Right hindlimb (tissue), 1 donor: ENCODE data around the gene SPATA2L.

Source experiments
- DNase-seq: peaks from one replicate; pipeline ENCODE4 v3.0.0-alpha.2; 2018

The SPATA2L gene

DNA sequence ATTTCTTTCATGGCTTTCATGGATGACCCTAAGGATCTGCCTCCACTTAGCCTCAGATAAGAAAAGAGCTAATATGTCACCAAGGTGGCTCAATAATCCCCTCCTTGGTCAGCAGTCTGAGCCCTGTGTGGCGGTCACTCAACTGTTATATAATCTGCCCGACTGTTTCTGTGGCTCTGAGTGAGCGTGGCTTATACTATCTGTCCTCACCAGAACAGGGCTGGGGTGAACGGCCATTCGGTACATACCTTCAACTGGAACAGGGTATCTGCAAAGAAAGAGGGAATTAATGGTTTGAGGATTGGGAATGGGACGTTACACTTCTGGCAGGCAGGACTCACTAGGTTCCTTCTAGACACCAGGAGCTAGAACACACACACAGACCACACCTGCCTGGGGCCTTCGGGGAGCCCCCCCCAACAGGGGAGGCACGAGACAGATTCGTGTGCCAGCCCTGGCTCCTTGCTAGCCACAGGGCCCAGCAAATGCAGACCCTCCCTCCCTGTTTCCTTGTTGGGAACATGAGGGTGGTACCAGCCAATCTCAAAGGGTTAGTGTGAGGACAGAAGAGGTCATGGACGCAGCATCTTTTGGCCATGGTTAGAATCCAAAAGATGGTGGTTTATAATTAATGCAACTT, 47.7 kb downstream of the SPATA2L start:
- DNase-seq: no peak

DNA sequence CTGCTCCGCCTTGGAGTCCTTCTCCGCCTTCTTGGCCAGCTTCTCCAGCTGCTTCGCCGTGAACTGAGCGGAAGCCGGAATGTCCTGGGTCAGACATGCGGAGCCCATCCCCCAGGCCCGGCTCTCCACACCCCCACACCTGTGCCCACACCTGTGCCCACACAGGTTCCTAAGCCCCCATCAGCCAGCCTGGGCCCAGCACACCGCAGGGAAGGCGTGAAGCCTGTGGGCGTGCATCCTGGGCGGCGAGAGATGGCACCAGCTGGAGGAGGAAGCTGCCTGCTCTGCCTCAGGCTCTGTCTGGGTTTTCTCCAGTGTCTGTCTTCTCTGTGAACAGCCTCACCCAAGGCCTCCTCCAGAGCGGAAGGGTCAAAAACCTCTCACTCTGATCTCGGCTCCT, 49.9 kb downstream of the SPATA2L start:
- no peak for DNase-seq

DNA sequence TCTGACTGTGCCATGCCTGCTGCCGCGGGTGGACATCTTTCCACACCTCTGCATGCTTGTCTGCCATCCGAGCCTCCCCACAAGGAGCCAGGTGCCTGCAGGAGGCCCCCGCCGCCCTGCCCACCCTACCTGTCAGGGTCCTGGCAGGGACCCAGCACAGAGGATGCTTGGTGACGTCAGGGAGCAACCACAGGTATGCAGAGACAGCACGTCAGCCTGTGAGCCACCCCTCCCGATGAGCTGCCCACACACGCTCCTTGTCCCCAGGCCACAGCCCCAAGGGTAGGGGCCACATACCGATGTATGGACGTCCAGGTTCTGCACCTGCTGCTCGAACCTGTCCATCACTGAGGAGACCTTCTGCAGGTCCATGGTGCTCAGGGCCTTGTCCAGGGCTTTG, 54.6 kb downstream of the SPATA2L start:
- no peak for DNase-seq
